Measurements from ENCODE around the gene MAN1C1.

The MAN1C1 gene

DNA sequence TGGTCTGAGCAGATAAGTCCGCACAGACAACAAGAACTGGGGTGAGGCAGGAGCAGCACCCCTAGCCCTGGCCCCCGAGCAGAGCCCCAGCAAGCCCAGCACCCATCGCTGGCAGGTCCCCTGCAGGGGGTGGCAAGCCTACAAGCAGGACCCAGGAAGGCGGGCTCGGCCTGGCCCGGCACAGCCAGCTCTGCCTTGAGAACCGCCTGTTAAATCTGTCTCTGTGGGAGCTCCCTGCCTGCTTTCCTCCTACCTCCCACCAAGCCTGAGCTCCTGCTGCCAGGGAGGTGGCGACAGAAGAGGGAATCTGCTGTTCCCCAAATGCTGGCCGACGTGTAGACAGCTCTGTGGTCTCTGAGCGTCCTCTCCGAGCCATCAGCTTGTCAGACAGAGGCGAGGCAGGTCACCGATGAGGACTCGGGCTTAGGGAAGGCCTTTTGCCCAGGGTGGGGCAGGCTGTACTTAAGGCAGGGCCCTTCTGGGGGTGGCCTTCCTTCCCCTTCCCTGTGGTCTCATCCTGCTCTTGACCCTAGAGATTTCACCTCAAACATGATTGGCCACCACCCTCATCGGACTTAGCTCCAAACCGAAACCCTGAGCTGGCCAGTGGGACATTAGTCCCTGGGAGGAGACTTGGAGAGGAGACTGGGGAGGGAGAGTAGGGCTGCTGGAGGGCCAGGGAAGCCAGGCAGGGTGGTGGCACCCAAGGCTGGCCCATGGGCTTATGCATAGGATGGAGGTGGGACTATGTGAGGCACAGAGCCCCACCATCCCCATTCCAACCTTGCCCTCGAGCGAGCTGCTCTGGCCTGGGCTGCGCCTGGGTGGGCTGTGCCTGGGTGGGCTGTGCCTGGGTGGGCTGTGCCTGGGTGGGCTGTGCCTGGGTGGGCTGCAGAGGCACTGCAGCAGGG is 191.1 kb downstream of the MAN1C1 start:
- no peak for DNase-seq

GRCh38 chr1:25808481-25809244 is 192.1 kb downstream of the MAN1C1 start:
- no peak for DNase-seq

GRCh38 chr1:25809283-25809926 is 192.8 kb downstream of the MAN1C1 start:
- no peak for DNase-seq

- no peak for DNase-seq
These were observed 193.3 kb downstream of the MAN1C1 start for GRCh38 chr1:25809929-25810328.

- DNase-seq: peak; percentile 81
These were observed 194.0 kb downstream of the MAN1C1 start for GRCh38 chr1:25810341-25811299.

GRCh38 chr1:25811384-25812082 is 194.9 kb downstream of the MAN1C1 start:
- DNase-seq: no peak

GRCh38 chr1:25813071-25813733 is 196.6 kb downstream of the MAN1C1 start:
- no peak for DNase-seq

DNA sequence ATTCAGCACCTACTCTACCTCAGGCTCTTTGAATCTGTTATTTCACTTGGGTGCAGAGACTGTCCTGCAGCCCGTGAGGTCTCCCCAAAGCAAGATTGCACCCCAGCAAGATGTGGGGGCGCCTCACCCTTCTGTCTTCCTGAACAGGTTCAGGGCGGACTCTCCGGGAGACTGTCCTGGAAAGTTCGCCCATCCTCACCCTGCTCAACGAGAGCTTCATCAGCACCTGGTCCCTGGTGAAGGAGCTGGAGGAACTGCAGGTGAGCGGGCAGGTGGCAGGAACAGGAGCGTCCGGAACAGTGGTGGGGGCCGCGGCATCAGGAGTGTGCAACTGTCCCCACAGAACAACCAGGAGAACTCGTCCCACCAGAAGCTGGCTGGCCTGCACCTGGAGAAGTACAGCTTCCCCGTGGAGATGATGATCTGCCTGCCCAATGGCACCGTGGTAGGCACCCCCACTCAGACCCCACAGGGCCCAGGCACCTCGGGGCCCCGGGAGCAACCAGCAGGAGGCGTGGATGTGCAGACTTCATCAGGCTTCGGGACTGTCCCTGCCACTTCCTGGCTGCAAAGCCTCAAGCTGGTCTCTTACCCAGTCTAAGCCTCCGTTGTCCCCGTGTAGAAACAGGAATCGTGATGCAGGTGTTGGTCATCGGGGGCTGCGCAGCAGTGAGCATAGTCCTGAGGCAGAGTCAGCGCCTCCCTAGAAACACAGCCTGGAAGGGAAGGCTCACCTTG is 197.3 kb downstream of the MAN1C1 start:
- no peak for DNase-seq

DNA sequence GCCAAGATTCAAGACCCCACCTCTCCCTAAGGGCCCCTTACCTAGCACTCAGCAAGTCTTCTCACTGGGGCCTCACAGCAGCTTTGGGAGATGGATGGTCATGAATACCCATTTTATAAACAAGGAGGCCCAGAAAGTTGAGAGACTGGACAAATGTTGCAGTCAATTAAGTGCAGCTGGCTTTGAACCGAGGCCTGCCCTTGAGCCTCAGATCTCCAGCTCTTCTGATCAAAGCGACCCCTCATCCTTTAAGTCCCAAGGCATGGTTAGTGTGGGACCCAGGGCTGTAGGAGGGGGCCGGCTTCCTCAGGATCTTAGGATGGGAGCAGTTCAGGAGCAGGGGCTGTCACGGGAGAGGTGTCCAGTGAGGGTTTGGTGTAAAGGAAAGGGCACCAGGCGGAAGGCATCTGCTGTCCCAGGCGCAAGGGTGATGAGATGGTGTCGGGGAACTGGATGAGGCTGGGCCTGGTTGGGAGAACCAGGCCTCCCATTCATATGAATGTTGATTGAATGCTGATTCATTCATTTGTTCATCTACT is 198.0 kb downstream of the MAN1C1 start:
- DNase-seq: no peak

- no peak for DNase-seq
These were observed 198.9 kb downstream of the MAN1C1 start for GRCh38 chr1:25815208-25816111.

- DNase-seq: no peak
These were observed 199.6 kb downstream of the MAN1C1 start for GRCh38 chr1:25816112-25816718.

GRCh38 chr1:25817840-25818501 is 201.4 kb downstream of the MAN1C1 start:
- DNase-seq: no peak

DNA sequence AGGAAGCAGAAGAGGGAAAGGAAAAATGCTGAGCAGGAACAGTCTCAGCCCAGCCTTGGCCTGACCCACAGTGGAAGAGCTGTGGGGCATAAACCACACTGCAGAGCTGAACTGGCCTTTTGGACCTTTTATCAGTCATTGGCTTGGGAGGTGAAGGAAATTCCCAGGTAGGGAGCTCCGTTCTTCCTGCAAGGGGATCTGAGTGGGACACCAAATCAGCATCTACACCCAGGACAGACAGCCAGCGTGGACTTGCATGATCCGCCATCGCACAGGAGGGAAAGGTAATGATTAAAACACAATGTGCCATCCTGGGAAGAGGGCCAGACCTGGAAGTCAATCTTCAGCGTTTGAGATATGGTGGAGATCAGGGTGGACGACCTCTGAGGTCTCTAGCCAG is 202.0 kb downstream of the MAN1C1 start:
- DNase-seq: no peak

DNA sequence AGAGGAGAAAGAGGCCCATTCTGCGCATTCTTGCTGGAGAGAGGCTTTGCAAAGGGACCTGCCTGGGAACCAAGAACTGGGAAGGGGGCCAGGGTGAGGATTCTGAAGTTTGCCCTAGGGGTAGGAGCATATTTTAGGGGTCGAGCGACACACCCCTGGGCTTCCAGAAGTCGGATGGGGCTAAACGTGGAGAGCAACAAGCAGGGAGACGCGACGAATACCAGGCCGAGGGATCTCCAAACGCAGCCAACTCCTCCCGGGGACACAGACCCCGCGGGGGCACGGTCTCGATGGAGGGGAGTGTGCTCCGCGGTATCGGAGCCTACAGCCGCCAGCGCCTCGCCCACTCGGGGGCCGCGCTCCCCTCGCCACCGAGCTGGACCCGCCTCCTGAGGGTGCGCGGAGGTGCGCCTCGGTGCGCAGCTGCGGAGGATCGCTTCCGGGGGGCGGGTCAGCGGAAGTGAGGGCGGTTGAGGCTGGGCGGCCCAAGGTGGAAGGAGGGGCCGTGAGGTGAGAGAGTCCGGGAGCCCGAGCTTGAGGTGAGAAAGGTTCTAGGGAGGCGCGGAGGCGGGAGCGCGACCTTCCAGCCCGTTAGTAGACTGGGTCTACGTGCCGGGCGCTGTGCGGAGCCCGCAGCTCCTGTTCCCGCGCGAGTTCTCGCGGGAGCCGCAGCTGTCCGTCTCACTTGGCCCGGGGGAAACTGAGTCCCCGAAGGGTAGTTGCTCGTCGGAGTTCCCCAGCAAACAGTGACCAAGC is 203.1 kb downstream of the MAN1C1 start, which contains the start of gene MTFR1L:
TSS of gene MTFR1L (plus strand) at position 464 of the 756 bp plus-strand sequence. CDS start 3,151 bp downstream, outside the sequence.
- DNase-seq: peak; percentile 94

GRCh38 chr1:25820247-25821111 is 203.9 kb downstream of the MAN1C1 start:
- peak; percentile 80 for DNase-seq

- no peak for DNase-seq
These were observed 204.5 kb downstream of the MAN1C1 start for GRCh38 chr1:25821112-25821476.

Measured in CD4-positive, alpha-beta T cell treated with Interleukin-17A for 1 hour (primary cell).